ENCODE measurements around the gene CNDP1.

The CNDP1 gene

GRCh38 chr18:74529811-74530583 lies 4.3 kb upstream of the CNDP1 start:
- no peak overlapping the region for H3K4me3 ChIP-seq
- no peak for DNase-seq (ENCODE audit: low read depth, low spot score)
- H3K27ac ChIP-seq = no peak overlapping the region
- H3K36me3 ChIP-seq (ENCODE audit: insufficient read depth, low read length) = no peaks in the 10 kb centered on the region
- TF ChIP-seq FOXP2 (optimal IDR thresholded peaks at IDR 0.05; ENCODE audit: control extremely low read depth, extremely low read length, insufficient read depth) = no peak
- no peak for TF ChIP-seq POLR2AphosphoS5 (IDR thresholded peaks at IDR 0.05; ENCODE audit: borderline replicate concordance, low read depth, low read length)
- TF ChIP-seq EZH2 (IDR thresholded peaks at IDR 0.05) = no peak
- H3K9me3 ChIP-seq (ENCODE audit: low read depth, low read length) = no peaks in the 10 kb centered on the region
- H3K9ac ChIP-seq (ENCODE audit: insufficient read length) = no peak overlapping the region

- Histone ChIP-seq H3K9ac (ENCODE audit: insufficient read length) (no peak overlapping the region), H3K9me3 (ENCODE audit: low read depth, low read length) (no peaks in the 10 kb centered on the region), H3K36me3 (ENCODE audit: insufficient read depth, low read length) (no peaks in the 10 kb centered on the region), H3K4me3 (no peak overlapping the region), H3K27ac (no peak overlapping the region)
- TF ChIP-seq EZH2 (IDR thresholded peaks at IDR 0.05) = no peak
- TF ChIP-seq FOXP2 (optimal IDR thresholded peaks at IDR 0.05; ENCODE audit: control extremely low read depth, extremely low read length, insufficient read depth) = no peak
- TF ChIP-seq POLR2AphosphoS5 (IDR thresholded peaks at IDR 0.05; ENCODE audit: borderline replicate concordance, low read depth, low read length) = no peak
- no peak for DNase-seq (ENCODE audit: low read depth, low spot score)
Measured at GRCh38 chr18:74530584-74530862, 3.8 kb upstream of the CNDP1 start.

GRCh38 chr18:74531043-74531442 lies 3.3 kb upstream of the CNDP1 start:
- DNase-seq (ENCODE audit: low read depth, low spot score) = no peak
- H3K9me3 ChIP-seq (ENCODE audit: low read depth, low read length) = no peaks in the 10 kb centered on the region
- H3K36me3 ChIP-seq (ENCODE audit: insufficient read depth, low read length) = no peaks in the 10 kb centered on the region

GRCh38 chr18:74532511-74533025 lies 1.7 kb upstream of the CNDP1 start:
- Histone ChIP-seq H3K9ac (ENCODE audit: insufficient read length) (no peak overlapping the region), H3K4me3 (no peak overlapping the region), H3K27ac (no peak overlapping the region), H3K9me3 (ENCODE audit: low read depth, low read length) (no peaks in the 10 kb centered on the region), H3K36me3 (ENCODE audit: insufficient read depth, low read length) (no peaks in the 10 kb centered on the region)
- TF ChIP-seq POLR2AphosphoS5 (IDR thresholded peaks at IDR 0.05; ENCODE audit: borderline replicate concordance, low read depth, low read length) (no peak), EZH2 (IDR thresholded peaks at IDR 0.05) (no peak), FOXP2 (optimal IDR thresholded peaks at IDR 0.05; ENCODE audit: control extremely low read depth, extremely low read length, insufficient read depth) (no peak)
- DNase-seq (ENCODE audit: low read depth, low spot score) = no peak

More at GRCh38 chr18:74531043-74531442, 3.3 kb upstream of the CNDP1 start:
- TF ChIP-seq POLR2AphosphoS5 (IDR thresholded peaks at IDR 0.05; ENCODE audit: borderline replicate concordance, low read depth, low read length) (no peak), EZH2 (IDR thresholded peaks at IDR 0.05) (no peak), FOXP2 (optimal IDR thresholded peaks at IDR 0.05; ENCODE audit: control extremely low read depth, extremely low read length, insufficient read depth) (no peak)
- Histone ChIP-seq H3K9ac (ENCODE audit: insufficient read length) (no peak overlapping the region), H3K4me3 (no peak overlapping the region), H3K27ac (no peak overlapping the region)

- H3K9ac ChIP-seq (ENCODE audit: insufficient read length) = no peak overlapping the region
- TF ChIP-seq EZH2 (IDR thresholded peaks at IDR 0.05) (no peak), POLR2AphosphoS5 (IDR thresholded peaks at IDR 0.05; ENCODE audit: borderline replicate concordance, low read depth, low read length) (no peak), FOXP2 (optimal IDR thresholded peaks at IDR 0.05; ENCODE audit: control extremely low read depth, extremely low read length, insufficient read depth) (no peak)
- H3K27ac ChIP-seq = no peak overlapping the region
- no peaks in the 10 kb centered on the region for H3K9me3 ChIP-seq (ENCODE audit: low read depth, low read length)
- H3K36me3 ChIP-seq (ENCODE audit: insufficient read depth, low read length) = no peaks in the 10 kb centered on the region
- DNase-seq (ENCODE audit: low read depth, low spot score) = no peak
- H3K4me3 ChIP-seq = no peak overlapping the region
Measured at GRCh38 chr18:74533666-74534065, 634 bp upstream of the CNDP1 start.

- no peak overlapping the region for H3K4me3 ChIP-seq
- TF ChIP-seq EZH2 (IDR thresholded peaks at IDR 0.05) (no peak), POLR2AphosphoS5 (IDR thresholded peaks at IDR 0.05; ENCODE audit: borderline replicate concordance, low read depth, low read length) (no peak), FOXP2 (optimal IDR thresholded peaks at IDR 0.05; ENCODE audit: control extremely low read depth, extremely low read length, insufficient read depth) (no peak)
- H3K27ac ChIP-seq = no peak overlapping the region
- no peaks in the 10 kb centered on the region for H3K36me3 ChIP-seq (ENCODE audit: insufficient read depth, low read length)
- DNase-seq (ENCODE audit: low read depth, low spot score) = no peak
- no peak overlapping the region for H3K9ac ChIP-seq (ENCODE audit: insufficient read length)
- no peaks in the 10 kb centered on the region for H3K9me3 ChIP-seq (ENCODE audit: low read depth, low read length)
Measured at GRCh38 chr18:74534981-74535649, 815 bp downstream of the CNDP1 start.

- H3K9ac ChIP-seq (ENCODE audit: insufficient read length) = no peak overlapping the region
- no peak overlapping the region for H3K27ac ChIP-seq
- DNase-seq (ENCODE audit: low read depth, low spot score) = no peak
- no peaks in the 10 kb centered on the region for H3K36me3 ChIP-seq (ENCODE audit: insufficient read depth, low read length)
- no peaks in the 10 kb centered on the region for H3K9me3 ChIP-seq (ENCODE audit: low read depth, low read length)
- H3K4me3 ChIP-seq = no peak overlapping the region
- TF ChIP-seq POLR2AphosphoS5 (IDR thresholded peaks at IDR 0.05; ENCODE audit: borderline replicate concordance, low read depth, low read length) (no peak), FOXP2 (optimal IDR thresholded peaks at IDR 0.05; ENCODE audit: control extremely low read depth, extremely low read length, insufficient read depth) (no peak), EZH2 (IDR thresholded peaks at IDR 0.05) (no peak)
Measured at GRCh38 chr18:74539289-74539688, 5.0 kb downstream of the CNDP1 start.

- Histone ChIP-seq H3K27ac (no peak overlapping the region), H3K9ac (ENCODE audit: insufficient read length) (no peak overlapping the region), H3K4me3 (no peak overlapping the region), H3K36me3 (ENCODE audit: insufficient read depth, low read length) (no peaks in the 10 kb centered on the region), H3K9me3 (ENCODE audit: low read depth, low read length) (no peaks in the 10 kb centered on the region)
- TF ChIP-seq EZH2 (IDR thresholded peaks at IDR 0.05) = no peak
- TF ChIP-seq POLR2AphosphoS5 (IDR thresholded peaks at IDR 0.05; ENCODE audit: borderline replicate concordance, low read depth, low read length) = no peak
- DNase-seq (ENCODE audit: low read depth, low spot score) = no peak
Measured at GRCh38 chr18:74540652-74541421, 6.5 kb downstream of the CNDP1 start.

Measured in SK-N-MC (cell line).